SU-DHL-6 (cell line): ENCODE measurements around the gene LRP1B.

Experiments used
- H2AFZ ChIP-seq: fragments of 200-600 bp; sonication (generic); 2 replicates; pipeline ENCODE4 v1.6.1; 2014; ENCODE audit warnings: low read depth, mild to moderate bottlenecking, moderate library complexity, mixed read lengths, antibody characterized with exemption, low read length; ENCODE audit not compliant: severe bottlenecking
- H3F3A ChIP-seq: fragments of 200-600 bp; shearing (Covaris generic); 2 replicates; pipeline ENCODE4 v1.6.0; 2016; ENCODE audit warnings: antibody characterized with exemption, mild to moderate bottlenecking; ENCODE audit not compliant: insufficient read depth
- H3K27ac ChIP-seq: fragments of 200-600 bp; sonication (generic); 2 replicates; pipeline ENCODE4 v1.5.1; 2016; ENCODE audit warnings: low read depth, mild to moderate bottlenecking, low read length, moderate library complexity, mixed read lengths
- H3K27me3 ChIP-seq: fragments of 200-600 bp; sonication (generic), shearing (Covaris generic); 2 replicates; pipeline ENCODE4 v1.6.0; 2014; ENCODE audit warnings: mild to moderate bottlenecking, low read length
- H3K36me3 ChIP-seq: fragments of 200-600 bp; sonication (generic); 2 replicates; pipeline ENCODE4 v1.6.1; 2014; ENCODE audit warnings: mild to moderate bottlenecking, low read length, mixed read lengths
- H3K4me2 ChIP-seq: fragments of 300-600, 200-600 bp; shearing (Covaris generic), sonication (generic); 2 replicates; pipeline ENCODE4 v1.6.0; 2014; ENCODE audit warnings: low read length, low read depth, mild to moderate bottlenecking; ENCODE audit not compliant: poor library complexity, severe bottlenecking
- H3K4me3 ChIP-seq: fragments of 200-600 bp; sonication (generic); 2 replicates; pipeline ENCODE4 v1.5.1; 2014; ENCODE audit warnings: antibody characterized with exemption, low read length, mild to moderate bottlenecking, mixed read lengths; ENCODE audit not compliant: insufficient read depth, poor library complexity, severe bottlenecking
- H3K79me2 ChIP-seq: fragments of 200-600 bp; sonication (generic); 2 replicates; pipeline ENCODE4 v1.6.1; 2014; ENCODE audit warnings: mild to moderate bottlenecking, low read length, moderate library complexity; ENCODE audit not compliant: insufficient read depth
- H3K9ac ChIP-seq: fragments of 200-600 bp; sonication (generic); 2 replicates; pipeline ENCODE4 v1.7.0; 2014; ENCODE audit warnings: mild to moderate bottlenecking, low read length
- H3K9me2 ChIP-seq: fragments of 200-600 bp; sonication (generic); replicated peaks from 2 replicates; pipeline ENCODE4 v1.6.1; 2014; ENCODE audit warnings: low read length; ENCODE audit not compliant: insufficient read depth
- H3K9me3 ChIP-seq: fragments of 200-600 bp; sonication (generic); 2 replicates; pipeline ENCODE4 v1.6.1; 2014; ENCODE audit warnings: low read length, mixed read lengths; ENCODE audit not compliant: insufficient read depth
- H4K20me1 ChIP-seq: fragments of 200-600 bp; sonication (generic); 2 replicates; pipeline ENCODE4 v1.6.1; 2014; ENCODE audit warnings: low read depth, mild to moderate bottlenecking, antibody characterized with exemption, low read length, moderate library complexity, mixed read lengths
- EZH2phosphoT487 ChIP-seq: fragments of 200-600 bp; sonication (generic), shearing (Covaris generic); conservative IDR thresholded peaks from 2 replicates; pipeline ENCODE4 v1.6.1; 2018; ENCODE audit warnings: mild to moderate bottlenecking, antibody characterized with exemption, low read length, moderate library complexity, mixed read lengths
- TF ChIP-seq, protein P1 (sequence below): fragments of 200-600 bp; sonication (generic); IDR thresholded peaks from one replicate; pipeline ENCODE4 v1.5.1; 2017; ENCODE audit warnings: antibody characterized with exemption, mild to moderate bottlenecking, low read length, moderate library complexity; ENCODE audit not compliant: insufficient read depth, poor library complexity, severe bottlenecking

Gene LRP1B

GRCh38 chr2:142100139-142100873 is 30.5 kb downstream of the LRP1B start:
- no peaks in the 10 kb centered on the region for H3K9me3 ChIP-seq
- H3K79me2 ChIP-seq: no peaks in the 10 kb centered on the region
- no peaks in the 10 kb centered on the region for H3K36me3 ChIP-seq
- no peak overlapping the region for H2AFZ ChIP-seq
- no peaks in the 10 kb centered on the region for H4K20me1 ChIP-seq
- H3K9me2 ChIP-seq: no peaks in the 10 kb centered on the region
- no peak overlapping the region for H3K4me2 ChIP-seq
- no peak overlapping the region for H3K4me3 ChIP-seq
- H3F3A ChIP-seq: no peaks in the 10 kb centered on the region
- no peak overlapping the region for H3K27ac ChIP-seq
- TF ChIP-seq, protein P1, sequence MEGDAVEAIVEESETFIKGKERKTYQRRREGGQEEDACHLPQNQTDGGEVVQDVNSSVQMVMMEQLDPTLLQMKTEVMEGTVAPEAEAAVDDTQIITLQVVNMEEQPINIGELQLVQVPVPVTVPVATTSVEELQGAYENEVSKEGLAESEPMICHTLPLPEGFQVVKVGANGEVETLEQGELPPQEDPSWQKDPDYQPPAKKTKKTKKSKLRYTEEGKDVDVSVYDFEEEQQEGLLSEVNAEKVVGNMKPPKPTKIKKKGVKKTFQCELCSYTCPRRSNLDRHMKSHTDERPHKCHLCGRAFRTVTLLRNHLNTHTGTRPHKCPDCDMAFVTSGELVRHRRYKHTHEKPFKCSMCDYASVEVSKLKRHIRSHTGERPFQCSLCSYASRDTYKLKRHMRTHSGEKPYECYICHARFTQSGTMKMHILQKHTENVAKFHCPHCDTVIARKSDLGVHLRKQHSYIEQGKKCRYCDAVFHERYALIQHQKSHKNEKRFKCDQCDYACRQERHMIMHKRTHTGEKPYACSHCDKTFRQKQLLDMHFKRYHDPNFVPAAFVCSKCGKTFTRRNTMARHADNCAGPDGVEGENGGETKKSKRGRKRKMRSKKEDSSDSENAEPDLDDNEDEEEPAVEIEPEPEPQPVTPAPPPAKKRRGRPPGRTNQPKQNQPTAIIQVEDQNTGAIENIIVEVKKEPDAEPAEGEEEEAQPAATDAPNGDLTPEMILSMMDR: no peak
- TF ChIP-seq EZH2phosphoT487: no peak
- H3K9ac ChIP-seq: no peak overlapping the region
- H3K27me3 ChIP-seq: no peaks in the 10 kb centered on the region

DNA sequence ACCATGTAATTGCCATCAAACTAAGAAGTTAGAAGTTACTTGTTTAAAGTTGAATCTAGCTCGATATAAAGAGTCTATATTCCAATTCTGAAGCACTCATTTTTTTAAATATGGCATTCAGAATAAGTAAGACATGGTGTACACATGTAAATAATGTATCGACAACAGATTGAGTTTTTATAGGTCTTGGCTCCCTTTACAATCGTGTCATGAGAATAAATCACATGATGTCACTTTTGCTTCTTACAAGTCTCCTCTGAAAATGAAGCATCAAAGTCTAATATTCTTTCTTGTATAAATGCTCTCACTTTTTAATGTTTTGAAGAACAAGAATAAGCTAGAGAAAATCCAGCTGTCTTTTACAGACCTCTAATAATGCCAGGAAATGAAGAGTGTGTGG is 33.1 kb downstream of the LRP1B start:
- TF ChIP-seq, protein P1: no peak
- no peak for TF ChIP-seq EZH2phosphoT487
- H4K20me1 ChIP-seq: no peaks in the 10 kb centered on the region
- H3K79me2 ChIP-seq: no peaks in the 10 kb centered on the region
- H3K27ac ChIP-seq: no peak overlapping the region
- no peaks in the 10 kb centered on the region for H3F3A ChIP-seq
- no peak overlapping the region for H3K9ac ChIP-seq
- no peak overlapping the region for H3K4me3 ChIP-seq
- H2AFZ ChIP-seq: no peak overlapping the region
- H3K4me2 ChIP-seq: no peak overlapping the region
- no peaks in the 10 kb centered on the region for H3K9me2 ChIP-seq
- H3K9me3 ChIP-seq: no peaks in the 10 kb centered on the region
- no peaks in the 10 kb centered on the region for H3K36me3 ChIP-seq
- H3K27me3 ChIP-seq: no peaks in the 10 kb centered on the region

DNA sequence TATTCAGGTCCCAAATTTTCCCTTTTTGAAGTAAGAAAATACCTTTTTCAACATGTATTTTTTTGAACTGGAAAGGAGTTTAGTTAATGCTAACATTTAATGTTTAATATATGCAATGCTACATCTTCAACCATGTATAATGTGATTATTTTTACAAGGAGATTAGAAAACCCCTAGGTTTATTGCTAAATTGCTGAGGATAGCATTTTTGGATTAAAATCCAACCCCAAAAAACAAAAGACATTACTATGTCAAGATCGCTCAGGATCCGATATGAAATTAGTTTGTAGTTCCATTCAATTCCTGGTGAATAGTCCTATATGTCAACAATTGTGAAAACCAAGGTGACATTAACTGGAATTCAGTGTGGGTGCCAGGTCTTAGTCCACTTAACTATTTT is 35.2 kb downstream of the LRP1B start:
- H3K9ac ChIP-seq: no peak overlapping the region
- H3F3A ChIP-seq: no peaks in the 10 kb centered on the region
- TF ChIP-seq EZH2phosphoT487: no peak
- TF ChIP-seq, protein P1: no peak

More for the DNA sequence above, 35.2 kb downstream of the LRP1B start:
- Histone ChIP-seq H2AFZ (no peak overlapping the region), H4K20me1 (no peaks in the 10 kb centered on the region), H3K36me3 (no peaks in the 10 kb centered on the region), H3K4me2 (no peak overlapping the region), H3K27me3 (no peaks in the 10 kb centered on the region), H3K9me2 (no peaks in the 10 kb centered on the region), H3K4me3 (no peak overlapping the region), H3K79me2 (no peaks in the 10 kb centered on the region), H3K9me3 (no peaks in the 10 kb centered on the region), H3K27ac (no peak overlapping the region)
